Effector memory CD4-positive, alpha-beta T cell (primary cell): ENCODE data around the gene AIFM1.
A peak's percentile ranks its signal among the peaks of the same experiment; 100 is the strongest.

Source experiments
- DNase-seq, 3 donors: peaks; one replicate each; pipeline ENCODE4 v3.0.0-alpha.2; 2020
- H3K27ac ChIP-seq: 2 replicates; pipeline ENCODE4 v1.7.0; 2013; ENCODE audit warnings: mild to moderate bottlenecking, low read length, moderate library complexity; ENCODE audit not compliant: insufficient read depth, poor library complexity, severe bottlenecking
- H3K27me3 ChIP-seq: replicated peaks from 2 replicates; pipeline ENCODE4 v1.7.0; 2013; ENCODE audit warnings: mild to moderate bottlenecking, low read length; ENCODE audit not compliant: insufficient read depth, control insufficient read depth, poor library complexity, severe bottlenecking
- H3K36me3 ChIP-seq: 2 replicates; pipeline ENCODE4 v1.7.0; 2013; ENCODE audit warnings: mild to moderate bottlenecking, low read length, moderate library complexity; ENCODE audit not compliant: control insufficient read depth, insufficient read depth
- H3K4me1 ChIP-seq: 2 replicates; pipeline ENCODE4 v1.7.0; 2013; ENCODE audit warnings: low read length, mild to moderate bottlenecking; ENCODE audit not compliant: control insufficient read depth, insufficient read depth, poor library complexity, severe bottlenecking
- H3K4me3 ChIP-seq: 2 replicates; pipeline ENCODE4 v1.7.0; 2013; ENCODE audit warnings: low read length, low read depth, mild to moderate bottlenecking; ENCODE audit not compliant: insufficient read depth, poor library complexity, severe bottlenecking
- H3K9me3 ChIP-seq: 2 replicates; pipeline ENCODE4 v1.7.0; 2013; ENCODE audit warnings: mild to moderate bottlenecking, low read length, moderate library complexity; ENCODE audit not compliant: control insufficient read depth

Gene AIFM1

GRCh38 chrX:130095249-130096030, 70.2 kb downstream of the AIFM1 start:
- Histone ChIP-seq H3K36me3 (no peaks in the 10 kb centered on the region), H3K4me1 (peaks cover 58% of the 10 kb centered on the region), H3K9me3 (no peaks in the 10 kb centered on the region), H3K4me3 (no peak overlapping the region), H3K27ac (no peak overlapping the region), H3K27me3 (no peaks in the 10 kb centered on the region)
- no peak for DNase-seq

GRCh38 chrX:130094696-130095095, 70.9 kb downstream of the AIFM1 start:
- no peak overlapping the region for H3K4me3 ChIP-seq
- no peaks in the 10 kb centered on the region for H3K27me3 ChIP-seq
- DNase-seq, result no peak
- H3K9me3 ChIP-seq, result no peaks in the 10 kb centered on the region
- H3K4me1 ChIP-seq, result peaks cover 51% of the 10 kb centered on the region
- H3K36me3 ChIP-seq, result no peaks in the 10 kb centered on the region
- H3K27ac ChIP-seq, result no peak overlapping the region

DNA sequence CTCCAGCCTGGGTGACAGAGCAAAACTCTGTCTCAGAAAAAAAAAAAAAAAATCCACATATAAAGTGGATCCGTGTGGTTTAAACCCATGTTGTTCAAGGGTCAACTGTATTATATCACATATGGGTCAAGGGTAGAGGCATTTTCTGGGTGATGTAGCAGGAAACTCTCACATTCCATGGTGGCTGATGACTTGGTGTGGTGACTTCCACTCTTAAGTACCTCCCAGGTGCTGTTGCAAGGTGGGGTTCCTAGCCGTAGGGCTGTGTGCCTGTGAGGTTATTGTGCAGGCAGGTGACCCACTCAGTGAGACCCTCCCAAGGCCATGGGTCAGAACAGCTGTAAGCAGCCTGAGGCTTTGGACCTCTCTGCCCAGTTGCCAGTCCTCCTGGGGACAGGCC, 72.4 kb downstream of the AIFM1 start:
- DNase-seq, result no peak
- Histone ChIP-seq H3K27me3 (no peaks in the 10 kb centered on the region), H3K9me3 (no peaks in the 10 kb centered on the region), H3K4me3 (no peak overlapping the region), H3K27ac (no peak overlapping the region), H3K36me3 (no peaks in the 10 kb centered on the region), H3K4me1 (peaks cover 43% of the 10 kb centered on the region)

DNA sequence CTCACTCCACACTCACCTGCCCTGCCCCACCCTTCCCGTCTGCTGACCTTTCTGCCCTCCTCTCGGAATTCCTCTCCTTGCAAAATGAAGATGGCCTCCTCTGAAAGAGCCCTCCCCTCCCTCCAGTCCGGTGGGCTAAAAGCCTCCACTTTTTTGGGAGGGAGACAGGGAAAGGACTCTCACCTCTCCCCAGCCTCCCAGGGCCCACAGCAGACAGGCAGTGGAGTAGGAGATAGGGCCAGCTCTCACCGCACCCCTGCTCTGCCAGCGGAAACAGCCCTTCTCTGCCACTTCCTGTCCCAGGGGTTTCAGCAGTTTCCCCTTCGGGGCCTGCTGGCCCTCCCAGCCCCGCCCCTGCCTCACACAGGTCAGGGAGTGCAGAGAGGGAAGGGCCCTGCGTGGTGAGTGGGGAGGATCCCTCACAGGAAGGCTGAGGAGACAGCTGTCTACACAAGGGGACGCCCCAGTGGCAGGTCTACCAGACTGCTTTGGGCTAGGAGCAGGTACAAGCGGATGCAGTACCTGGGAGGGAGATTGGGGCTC, 73.6 kb downstream of the AIFM1 start:
- DNase-seq, result peak; percentile 80 to 86 (median 83)

GRCh38 chrX:130090364-130090763, 75.3 kb downstream of the AIFM1 start:
- no peak overlapping the region for H3K4me3 ChIP-seq
- DNase-seq, result no peak
- H3K4me1 ChIP-seq, result peaks cover 54% of the 10 kb centered on the region
- H3K27ac ChIP-seq, result no peak overlapping the region
- no peaks in the 10 kb centered on the region for H3K27me3 ChIP-seq
- no peaks in the 10 kb centered on the region for H3K36me3 ChIP-seq
- H3K9me3 ChIP-seq, result no peaks in the 10 kb centered on the region

More for the DNA sequence above, 73.6 kb downstream of the AIFM1 start:
- Histone ChIP-seq H3K4me1 (peaks cover 41% of the 10 kb centered on the region), H3K36me3 (no peaks in the 10 kb centered on the region), H3K4me3 (peak overlapping the region; percentile 40), H3K27me3 (no peaks in the 10 kb centered on the region), H3K9me3 (no peaks in the 10 kb centered on the region), H3K27ac (peak overlapping the region; percentile 73)

DNA sequence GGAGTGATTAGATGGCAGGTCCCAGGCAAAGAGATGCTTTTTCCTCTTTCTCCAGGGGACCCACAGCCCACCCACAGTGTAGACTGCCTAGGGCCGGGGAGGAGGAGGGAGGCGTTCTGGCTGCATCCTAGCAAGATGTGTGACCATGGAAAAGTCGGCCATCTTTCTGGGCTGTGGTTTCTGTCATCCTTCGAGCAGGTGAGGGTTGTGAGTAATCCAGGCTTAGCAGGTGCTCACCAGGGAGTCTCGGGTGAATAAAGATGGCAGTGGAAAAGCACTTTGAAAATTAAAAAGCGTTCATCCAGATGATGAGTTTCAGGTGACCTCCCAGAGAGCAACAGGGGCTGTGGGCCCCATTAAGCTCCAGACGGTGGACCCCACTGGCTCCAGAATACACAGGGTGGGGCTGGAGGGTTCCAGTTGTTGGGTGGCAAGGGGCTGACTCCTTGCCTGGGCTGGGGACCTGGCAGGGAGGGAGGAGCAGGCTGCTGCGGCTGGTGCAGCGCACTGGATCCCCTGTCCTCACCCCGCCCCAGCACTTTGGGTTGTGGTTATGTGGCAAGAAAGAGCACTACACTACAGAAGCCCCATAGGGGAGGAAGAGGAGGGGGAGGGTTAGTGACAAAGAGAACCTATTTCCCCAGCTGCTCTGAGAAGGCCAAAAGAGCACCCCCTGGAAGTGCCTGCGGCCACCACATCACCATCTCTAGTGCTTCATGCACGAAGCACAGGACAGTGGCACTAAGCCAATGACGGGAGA, 79.0 kb downstream of the AIFM1 start:
- Histone ChIP-seq H3K4me3 (peak overlapping the region; percentile 45), H3K27ac (peak overlapping the region; percentile 61), H3K36me3 (no peaks in the 10 kb centered on the region), H3K4me1 (peaks cover 51% of the 10 kb centered on the region), H3K9me3 (no peaks in the 10 kb centered on the region), H3K27me3 (no peaks in the 10 kb centered on the region)
- DNase-seq, result peak; percentile 47 to 58 (median 47)

- Histone ChIP-seq H3K27me3 (no peaks in the 10 kb centered on the region), H3K9me3 (no peaks in the 10 kb centered on the region), H3K4me1 (peaks cover 56% of the 10 kb centered on the region), H3K36me3 (no peaks in the 10 kb centered on the region), H3K4me3 (peak overlapping the region; percentile 45), H3K27ac (peak overlapping the region; percentile 61)
- no peak for DNase-seq
Observed at GRCh38 chrX:130085551-130086446, 79.8 kb downstream of the AIFM1 start.

GRCh38 chrX:130084631-130085237, 80.9 kb downstream of the AIFM1 start:
- H3K27ac ChIP-seq, result peak overlapping the region; percentile 61
- no peak for DNase-seq
- no peaks in the 10 kb centered on the region for H3K27me3 ChIP-seq
- peaks cover 56% of the 10 kb centered on the region for H3K4me1 ChIP-seq
- H3K9me3 ChIP-seq, result no peaks in the 10 kb centered on the region
- H3K4me3 ChIP-seq, result peak overlapping the region; percentile 45
- H3K36me3 ChIP-seq, result no peaks in the 10 kb centered on the region

DNA sequence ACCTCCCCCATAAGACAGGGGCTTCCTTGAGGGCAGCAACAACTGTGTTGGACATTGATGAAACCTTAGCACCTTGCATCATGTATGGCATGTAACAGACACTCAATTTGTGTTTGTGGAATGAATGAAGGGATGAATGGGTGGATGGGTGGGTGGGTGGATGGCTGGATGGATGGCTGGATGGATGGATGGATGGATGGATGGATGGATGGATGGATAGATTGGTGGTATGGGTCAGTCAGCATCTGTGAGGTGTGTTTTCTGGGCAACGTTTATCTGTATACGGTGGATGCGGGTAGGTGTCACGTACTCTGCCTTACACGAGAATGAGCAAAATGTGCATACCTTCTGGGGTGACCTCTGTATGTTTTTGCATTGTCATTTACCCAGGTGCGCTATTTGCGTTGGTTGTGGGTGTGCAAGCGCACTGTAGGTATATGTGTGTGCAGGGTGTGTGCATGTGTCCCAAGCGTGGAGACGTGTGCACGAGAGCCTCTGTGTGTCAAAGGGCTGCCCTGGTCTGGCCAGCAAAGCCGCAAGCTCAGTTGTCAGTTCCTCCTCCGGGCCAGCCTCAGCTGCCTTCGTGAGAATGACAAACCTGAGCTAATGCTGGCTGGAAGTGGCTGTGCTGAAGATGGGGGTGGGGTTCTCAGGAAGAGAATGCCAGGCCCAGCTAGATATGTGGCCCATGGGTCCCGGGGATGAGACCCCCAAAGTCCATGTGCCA, 81.8 kb downstream of the AIFM1 start:
- Histone ChIP-seq H3K4me1 (peaks cover 53% of the 10 kb centered on the region), H3K27me3 (no peaks in the 10 kb centered on the region), H3K36me3 (no peaks in the 10 kb centered on the region), H3K27ac (peak overlapping the region; percentile 77), H3K4me3 (peak overlapping the region; percentile 45), H3K9me3 (no peaks in the 10 kb centered on the region)
- DNase-seq, result no peak
